Hepatocyte (in vitro differentiated cells): Measurements from ENCODE around the gene ANO2.
A peak's percentile ranks its signal among the peaks of the same experiment; 100 is the strongest.

Experiments
- CTCF ChIP-seq: fragments of 200-600 bp; sonication (generic); IDR thresholded peaks from 2 replicates; pipeline ENCODE4 v1.5.1; 2016; ENCODE audit warnings: antibody characterized with exemption, mild to moderate bottlenecking; ENCODE audit not compliant: poor library complexity
- EZH2 ChIP-seq: fragments of 200-600 bp; sonication (generic); IDR thresholded peaks from 2 replicates; pipeline ENCODE4 v1.6.1; 2016; ENCODE audit warnings: antibody characterized with exemption, mild to moderate bottlenecking, borderline replicate concordance
- EZH2phosphoT487 ChIP-seq: fragments of 200-600 bp; sonication (generic); IDR thresholded peaks from one replicate; pipeline ENCODE4 v1.6.1; 2018; ENCODE audit warnings: antibody characterized with exemption, mild to moderate bottlenecking, low read depth, moderate library complexity; ENCODE audit not compliant: unreplicated experiment, severe bottlenecking

- TF ChIP-seq EZH2 (peak; percentile 17), CTCF (no peak), EZH2phosphoT487 (no peak)
Observed at GRCh38 chr12:5945071-5946008, at the start of gene ANO2.
